HepG2 (cell line): ENCODE data around the gene ZNF117. TPM values are rescaled to one million over a fixed set of nuclear protein-coding genes. Genes with fewer than 3 reads are reported as not detected.
"Not testable (repeated sequence)": the region's sequence is repeated elsewhere in the genome, so short reads cannot be mapped to it uniquely, and the experiment has no call there.

Source experiments
- ATAC-seq: fragments of 200-7000 bp; cut with Tn5 transposase; 3 replicates; pipeline ENCODE4 v1.9.1; 2020; ENCODE audit warnings: mild to moderate bottlenecking, moderate library complexity
- BruUV-seq: library from RNA; stranded (reverse); fragments of 400-500 nt; replicated peaks from 2 replicates; lab custom pipeline; 2021; lab: Mats Ljungman, UMichigan
- CTCF ChIA-PET: fragments of 300-600 bp; formaldehyde crosslinking; extraction: SDS; loops from one replicate; lab custom pipeline; 2021; ENCODE audit warnings: low total read pairs, inconsistent platforms, low intra/inter-chr PET ratio; lab: Yijun Ruan, JAX
- POLR2A ChIA-PET: fragments of 350-600 bp; sonication (Branson Sonifier 250); formaldehyde crosslinking; loops from one replicate; lab custom pipeline; 2020; ENCODE audit warnings: antibody characterized with exemption, inconsistent platforms; lab: Yijun Ruan, JAX
- DNase-seq: peaks from one replicate; pipeline ENCODE4 v3.0.0-alpha.2; 2015; ENCODE audit warnings: low spot score
- FAIRE-seq: peaks from 3 replicates; lab custom pipeline; 2011; peaks lifted over from hg19 to GRCh38; lab: Jason Lieb, UNC
- H2AFZ ChIP-seq: one replicate; pipeline ENCODE4 v1.6.1; 2011; ENCODE audit warnings: low read length, inconsistent platforms
- H3K27ac ChIP-seq: fragments of 300-600 bp; 3 replicates; pipeline ENCODE4 v1.8.0; 2011; ENCODE audit warnings: mixed run types, mild to moderate bottlenecking, mixed read lengths, low read length, inconsistent platforms; ENCODE audit not compliant: insufficient read depth; ENCODE audit errors: extremely low read length
- H3K27me3 ChIP-seq, 2 experiments: fragments of 200-600 bp in 1 of 2; 2 replicates in 1 of 2; 3 replicates in 1 of 2; pipeline versions ENCODE4 v1.6.0 to v1.8.0; 2011; ENCODE audit warnings: low read length in 2 of 2, mild to moderate bottlenecking in 2 of 2, moderate library complexity in 2 of 2, inconsistent platforms in 1 of 2; ENCODE audit not compliant: insufficient read depth in 2 of 2, control insufficient read depth in 1 of 2
- H3K36me3 ChIP-seq, 2 experiments: fragments of 200-600 bp in 1 of 2; replicated peaks in 1 of 2; 2 replicates in 1 of 2; 3 replicates in 1 of 2; pipeline versions ENCODE4 v1.5.1 to v1.8.0; 2011; ENCODE audit warnings: low read length in 2 of 2, inconsistent platforms in 1 of 2; ENCODE audit not compliant: insufficient read depth in 2 of 2, control insufficient read depth in 1 of 2
- H3K4me1 ChIP-seq: 2 replicates; pipeline ENCODE4 v1.5.1; 2012; ENCODE audit warnings: low read length, inconsistent platforms; ENCODE audit not compliant: insufficient read depth
- H3K4me2 ChIP-seq: 2 replicates; pipeline ENCODE4 v1.6.0; 2011; ENCODE audit warnings: low read depth, low read length, inconsistent platforms
- H3K4me3 ChIP-seq, 3 experiments: fragments of 200-600 bp in 1 of 3; sonication (generic), shearing (Covaris generic) in 1 of 3; replicated peaks in 1 of 3; 2 replicates each; pipeline ENCODE4 v1.5.1; 2011 to 2016; ENCODE audit warnings: low read length in 3 of 3, inconsistent platforms in 2 of 3, low read depth in 2 of 3, mild to moderate bottlenecking in 2 of 3, control low read depth in 1 of 3, mixed read lengths in 1 of 3; ENCODE audit not compliant: insufficient read depth in 1 of 3
- H3K79me2 ChIP-seq: one replicate; pipeline ENCODE4 v1.6.1; 2011; ENCODE audit warnings: low read length, inconsistent platforms; ENCODE audit not compliant: insufficient read depth
- H3K9ac ChIP-seq: 2 replicates; pipeline ENCODE4 v1.6.0; 2011; ENCODE audit warnings: mild to moderate bottlenecking, low read depth, low read length, inconsistent platforms; ENCODE audit not compliant: insufficient read depth
- H3K9me3 ChIP-seq: 2 replicates; pipeline ENCODE4 v1.5.1; 2012; ENCODE audit warnings: mild to moderate bottlenecking, low read length
- H4K20me1 ChIP-seq: 2 replicates; pipeline ENCODE4 v1.6.0; 2011; ENCODE audit warnings: inconsistent platforms, mild to moderate bottlenecking, low read length, moderate library complexity; ENCODE audit not compliant: insufficient read depth
- CAMTA2 ChIP-seq: sonication (generic); formaldehyde crosslinking; IDR thresholded peaks from 2 replicates; pipeline ENCODE4 v1.4.0; 2020; ENCODE audit warnings: mild to moderate bottlenecking, missing genetic modification reagents, borderline replicate concordance
- CERS6 ChIP-seq: sonication (generic); formaldehyde crosslinking; IDR thresholded peaks from 2 replicates; pipeline ENCODE4 v1.5.0; 2020; ENCODE audit warnings: missing genetic modification reagents
- CREBL2 ChIP-seq: sonication (generic); formaldehyde crosslinking; IDR thresholded peaks from 2 replicates; pipeline ENCODE4 v1.8.1; 2023; ENCODE audit warnings: missing genetic modification reagents, mild to moderate bottlenecking, borderline replicate concordance
- FOXM1 ChIP-seq: sonication (generic); formaldehyde crosslinking; IDR thresholded peaks from 2 replicates; pipeline ENCODE4 v1.5.0; 2020; ENCODE audit warnings: missing genetic modification reagents
- GLI4 ChIP-seq: sonication (generic); formaldehyde crosslinking; IDR thresholded peaks from 2 replicates; pipeline ENCODE4 v1.5.1; 2020; ENCODE audit warnings: missing genetic modification reagents, mild to moderate bottlenecking, moderate library complexity, borderline replicate concordance
- LCORL ChIP-seq, 2 experiments: fragments of 450-650 bp in 1 of 2; sonication (generic) in 1 of 2; formaldehyde crosslinking in 1 of 2; IDR thresholded peaks; 2 replicates each; pipeline versions ENCODE4 v1.5.0 to v1.6.1; 2017 to 2020; ENCODE audit warnings: antibody characterized with exemption in 1 of 2, missing genetic modification reagents in 1 of 2
- RBM22 ChIP-seq: fragments of 200-400 bp; formaldehyde crosslinking; optimal IDR thresholded peaks from 2 replicates; pipeline ENCODE3; 2017; ENCODE audit warnings: mild to moderate bottlenecking, low read length, moderate library complexity
- RELA ChIP-seq: sonication (generic); formaldehyde crosslinking; IDR thresholded peaks from 2 replicates; pipeline ENCODE4 v1.4.0; 2020; ENCODE audit warnings: missing genetic modification reagents
- SRF ChIP-seq: IDR thresholded peaks from 2 replicates; pipeline ENCODE4 v1.6.1; 2011; ENCODE audit warnings: mild to moderate bottlenecking, low read depth, low read length, moderate library complexity
- THYN1 ChIP-seq: sonication (generic); formaldehyde crosslinking; IDR thresholded peaks from 2 replicates; pipeline ENCODE4 v1.8.1; 2023; ENCODE audit warnings: low read depth, mild to moderate bottlenecking, moderate library complexity, missing genetic modification reagents, borderline replicate concordance
- ZFP36 ChIP-seq: fragments of 150-350 bp; IDR thresholded peaks from 2 replicates; pipeline ENCODE4 v1.6.1; 2018; ENCODE audit warnings: borderline replicate concordance, low read length, low read depth; ENCODE audit not compliant: partially characterized antibody
- ZNF121 ChIP-seq: sonication (generic); formaldehyde crosslinking; IDR thresholded peaks from 2 replicates; pipeline ENCODE4 v1.5.0; 2020; ENCODE audit warnings: mild to moderate bottlenecking, missing genetic modification reagents
- ZNF30 ChIP-seq: sonication (generic); formaldehyde crosslinking; IDR thresholded peaks from 2 replicates; pipeline ENCODE4 v1.5.0; 2020; ENCODE audit warnings: mild to moderate bottlenecking, missing genetic modification reagents
- ZNF382 ChIP-seq: sonication (generic); formaldehyde crosslinking; IDR thresholded peaks from 2 replicates; pipeline ENCODE4 v1.5.0; 2020; ENCODE audit warnings: missing genetic modification reagents, mild to moderate bottlenecking, borderline replicate concordance
- ZNF776 ChIP-seq: sonication (generic); formaldehyde crosslinking; IDR thresholded peaks from 2 replicates; pipeline ENCODE4 v1.4.0; 2020; ENCODE audit warnings: mild to moderate bottlenecking, missing genetic modification reagents
- WGBS: methylation state at CpG from one replicate; pipeline ENCODE4 v1.1.6; 2017; ENCODE audit warnings: low lambda C conversion rate; 5-methylcytosine and 5-hydroxymethylcytosine counted together
- in situ Hi-C: cut with HindIII; loops from 2 replicates; pipeline ENCODE4 v1.10.0; 2017; ENCODE audit warnings: low pct_unique_long_range_greater_than_20kb; ENCODE audit not compliant: extremely low pct_ligation_motif_present
- intact Hi-C: fragments of 100-400 bp; cut with micrococcal nuclease; formaldehyde crosslinking; loops from one replicate; pipeline ENCODE4 v1.10.0; 2022; ENCODE audit not compliant: unreplicated experiment
- polyA plus RNA-seq, 8 experiments: library from polyadenylated mRNA; depleted of rRNA in 3 of 8; stranded (reverse) in 7 of 8; unstranded in 1 of 8; fragments of >200 nt; fragmentation: Illumina TruSeq in 4 of 8; extraction: Trizol in 4 of 8; gene quantifications; 2 replicates each; pipeline versions ENCODE4 v1.2.1 to v1.2.3, GENCODE V29; 2011 to 2016; ENCODE audit warnings: low read depth in 4 of 8, missing spikeins in 1 of 8, mixed read lengths in 1 of 8; ENCODE audit not compliant: insufficient read depth in 1 of 8
- total RNA-seq, 5 experiments: library from RNA; depleted of rRNA; stranded (reverse); fragments of >200 nt; fragmentation: Illumina TruSeq; extraction: Trizol; gene quantifications; 2 replicates each; pipeline ENCODE4 v1.2.3, GENCODE V29; 2016; ENCODE audit warnings: low read depth in 1 of 5

Gene ZNF117
- total and polyA plus RNA-seq, 2 of the 13 experiments (the other 11 are each of a cell fraction or from before 2014, with no cell fraction given), result 6.6 to 20.0 TPM

- H3K27me3 ChIP-seq, H2AFZ ChIP-seq, DNase-seq, BruUV-seq, FAIRE-seq, in situ Hi-C loops, H3K9me3 ChIP-seq, H4K20me1 ChIP-seq, H3K36me3 ChIP-seq, intact Hi-C loops, CTCF ChIA-PET: not testable (repeated sequence)
- TF ChIP-seq ZNF121, result 0 out of 2 replicates have a peak, but pooled peaks have one; percentile 41
- H3K4me3 ChIP-seq, result peak overlapping the region; percentile 15 to 97 (median 93); a peak in 4 of 6 replicates
- 51% methylated on average over 4 of the region's 4 CpGs for WGBS
- H3K79me2 ChIP-seq, result peaks cover 46% of the 10 kb centered on the region
- peak overlapping the region; percentile 90 for H3K27ac ChIP-seq
- peaks cover 45% of the 10 kb centered on the region for H3K4me1 ChIP-seq
- peak overlapping the region; percentile 84 for H3K4me2 ChIP-seq
- H3K9ac ChIP-seq, result peak overlapping the region; percentile 94
- POLR2A ChIA-PET, result interaction anchor here (0.8 to 5.2 kb wide), 22 partner anchors 9 to 469 kb away, joined by 3 to 68 read pairs (median 4); partner anchors contain the start of genes ZNF117 and ZNF273
- peak; percentile 43 for ATAC-seq
Observed at GRCh38 chr7:65007036-65007435, 16.2 kb upstream of the ZNF117 start.

GRCh38 chr7:65006094-65006992 is 15.5 kb upstream of the ZNF117 start, which contains the start of gene ERV3-1:
ERV3-1 (minus strand) TSS chr7:65006687; CDS start chr7:64993026, 13,661 bp downstream.
- no peaks in the 10 kb centered on the region; a peak in 3 of 5 replicates for H3K27me3 ChIP-seq
- WGBS, result under 1% methylated on average over 11 of the region's 33 CpGs
- CTCF ChIA-PET, result no interaction called here
- no peak within 1 kb of the TSS for H2AFZ ChIP-seq
- peak within 1 kb of the TSS; percentile 90 for H3K27ac ChIP-seq
- intact Hi-C loops (no loop called here), in situ Hi-C loops (no loop called here)
- POLR2A ChIA-PET, result interaction anchor here (0.8 to 5.2 kb wide), 22 partner anchors 9 to 469 kb away, joined by 3 to 68 read pairs (median 4); partner anchors contain the start of genes ZNF117 and ZNF273
- peak within 1 kb of the TSS; percentile 94 for H3K9ac ChIP-seq
- H3K4me3 ChIP-seq, result peak within 1 kb of the TSS; percentile 93 to 97 (median 93)
- peaks cover 53% of the 10 kb centered on the region for H3K79me2 ChIP-seq
- FAIRE-seq, result peak; percentile 94
- peak within 1 kb of the TSS; percentile 84 for H3K4me2 ChIP-seq
- TSS peak; percentile 55 for BruUV-seq
- ATAC-seq, result peak; percentile 98
- H3K36me3 ChIP-seq, result peaks cover 0 to 4% of the 10 kb centered on the region in 2 experiments; a peak in 3 of 5 replicates
- peaks cover 52% of the 10 kb centered on the region for H3K4me1 ChIP-seq
- peaks cover 5% of the 10 kb centered on the region; the same call in 1 of the 2 replicates for H4K20me1 ChIP-seq
- no peaks in the 10 kb centered on the region for H3K9me3 ChIP-seq
- peak; percentile 97 for DNase-seq
- no peak for TF ChIP-seq FOXM1 (CRISPR knock-in tag)
- TF ChIP-seq THYN1 (CRISPR knock-in tag), result no peak
- TF ChIP-seq CERS6, result no peak
- no peak for TF ChIP-seq RELA (CRISPR knock-in tag)
- no peak for TF ChIP-seq ZFP36
- TF ChIP-seq SRF, result peak; percentile 88
- no peak for TF ChIP-seq LCORL (IDR thresholded peaks at IDR 0.05)
- no peak for TF ChIP-seq LCORL (CRISPR knock-in tag; IDR thresholded peaks at IDR 0.05)
- TF ChIP-seq CAMTA2, result peak; percentile 69; the same call in 1 of the 2 replicates
- TF ChIP-seq ZNF776 (CRISPR knock-in tag), result no peak
- no peak for TF ChIP-seq ZNF382
- TF ChIP-seq ZNF30 (CRISPR knock-in tag), result no peak
- TF ChIP-seq RBM22, result no peak
- peak; percentile 70; the same call in 1 of the 2 replicates for TF ChIP-seq CREBL2 (CRISPR knock-in tag)
- TF ChIP-seq GLI4, result peak; percentile 86; the same call in 1 of the 2 replicates
